Measurements from ENCODE around the gene FGF2.
"Not testable (repeated sequence)": the region's sequence is repeated elsewhere in the genome, so short reads cannot be mapped to it uniquely, and the experiment has no call there.

The FGF2 gene

DNA sequence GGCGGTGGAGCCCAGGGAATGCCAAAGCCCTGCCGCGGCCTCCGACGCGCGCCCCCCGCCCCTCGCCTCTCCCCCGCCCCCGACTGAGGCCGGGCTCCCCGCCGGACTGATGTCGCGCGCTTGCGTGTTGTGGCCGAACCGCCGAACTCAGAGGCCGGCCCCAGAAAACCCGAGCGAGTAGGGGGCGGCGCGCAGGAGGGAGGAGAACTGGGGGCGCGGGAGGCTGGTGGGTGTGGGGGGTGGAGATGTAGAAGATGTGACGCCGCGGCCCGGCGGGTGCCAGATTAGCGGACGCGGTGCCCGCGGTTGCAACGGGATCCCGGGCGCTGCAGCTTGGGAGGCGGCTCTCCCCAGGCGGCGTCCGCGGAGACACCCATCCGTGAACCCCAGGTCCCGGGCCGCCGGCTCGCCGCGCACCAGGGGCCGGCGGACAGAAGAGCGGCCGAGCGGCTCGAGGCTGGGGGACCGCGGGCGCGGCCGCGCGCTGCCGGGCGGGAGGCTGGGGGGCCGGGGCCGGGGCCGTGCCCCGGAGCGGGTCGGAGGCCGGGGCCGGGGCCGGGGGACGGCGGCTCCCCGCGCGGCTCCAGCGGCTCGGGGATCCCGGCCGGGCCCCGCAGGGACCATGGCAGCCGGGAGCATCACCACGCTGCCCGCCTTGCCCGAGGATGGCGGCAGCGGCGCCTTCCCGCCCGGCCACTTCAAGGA, at the start of gene FGF2:
FGF2 (plus strand) TSS at position 279 of the 705 bp plus-strand sequence; CDS start at position 623, 344 bp downstream.
- in situ Hi-C loops (cut with MboI; ENCODE audit: low sequenced_read_pairs) = no loop called here

DNA sequence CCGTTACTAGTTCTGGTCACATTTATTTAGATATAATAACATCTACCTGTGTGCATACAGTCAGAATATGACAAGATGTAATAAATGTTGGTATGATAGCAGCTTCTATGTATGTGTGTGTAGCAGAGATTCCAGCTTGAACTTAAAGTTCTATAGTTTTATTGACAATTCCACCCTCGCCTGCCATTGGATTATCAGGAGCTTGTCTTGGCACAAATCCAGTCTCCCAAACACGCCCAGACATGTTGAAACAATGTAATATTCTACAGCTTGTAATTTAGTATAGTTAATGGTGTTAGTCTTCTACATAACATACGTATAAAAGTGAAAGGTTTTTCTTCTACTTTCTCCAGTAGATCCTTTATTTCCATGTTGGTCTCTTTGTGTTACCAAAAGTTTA, 49.7 kb upstream of the FGF2 start:
- in situ Hi-C loops (cut with MboI; ENCODE audit: low sequenced_read_pairs) = no loop called here

DNA sequence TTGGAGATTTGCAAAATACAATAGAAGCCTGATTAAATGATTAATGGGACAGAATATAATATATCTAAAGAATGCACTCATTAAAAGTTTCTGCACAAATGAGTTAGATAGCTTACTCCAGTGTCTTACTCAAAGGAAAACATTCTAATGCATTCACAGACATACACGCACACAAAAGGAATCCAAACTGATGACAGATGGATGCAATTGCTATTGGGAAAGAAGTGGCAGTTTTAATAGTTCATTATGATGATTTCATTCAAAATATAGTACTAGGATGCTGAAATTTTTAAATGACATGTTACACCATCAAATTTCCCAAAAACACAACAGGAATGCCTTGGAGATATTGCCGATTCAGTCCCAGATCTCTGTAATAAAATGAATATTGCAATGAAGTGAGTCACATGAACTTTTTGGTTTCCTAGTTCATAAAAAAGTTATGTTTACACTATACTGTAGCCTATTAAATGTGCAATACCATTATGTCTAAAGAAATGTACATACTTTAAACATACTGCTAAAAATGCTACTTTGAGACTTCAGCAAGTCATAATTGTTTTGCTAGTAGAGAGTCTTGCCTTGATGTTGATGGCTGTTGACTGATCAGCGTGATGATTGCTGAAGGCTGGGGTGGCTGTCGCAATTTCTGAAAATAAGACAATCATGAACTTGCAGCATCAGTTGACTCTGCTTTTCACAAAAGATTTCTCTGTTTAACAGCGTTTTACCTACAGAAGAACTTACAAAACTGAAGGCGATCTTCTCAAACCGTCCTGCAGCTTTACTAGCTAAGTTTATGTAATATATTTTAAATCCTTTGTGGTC, 48.6 kb upstream of the FGF2 start:
- in situ Hi-C loops (cut with MboI; ENCODE audit: low sequenced_read_pairs) = no loop called here

DNA sequence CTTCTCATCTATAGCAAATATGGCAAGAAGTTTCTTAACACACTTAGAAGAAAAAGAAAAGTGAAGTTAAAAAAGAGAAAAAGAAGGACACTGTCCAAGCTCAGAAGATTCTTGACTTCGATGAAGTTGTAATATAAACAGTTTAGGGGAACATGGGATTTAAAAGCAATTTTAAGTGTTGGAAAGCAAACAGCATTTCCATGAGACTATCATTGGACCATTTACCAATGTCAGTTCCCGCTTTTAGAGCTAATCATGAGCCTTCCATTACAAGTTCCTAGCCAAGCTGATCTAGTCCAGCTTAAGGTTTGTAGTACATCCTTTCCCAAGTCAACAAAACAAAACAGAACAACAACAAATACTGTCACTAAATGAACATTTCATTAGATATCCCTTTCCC, 45.1 kb upstream of the FGF2 start:
- in situ Hi-C loops (cut with MboI; ENCODE audit: low sequenced_read_pairs) = no loop called here

DNA sequence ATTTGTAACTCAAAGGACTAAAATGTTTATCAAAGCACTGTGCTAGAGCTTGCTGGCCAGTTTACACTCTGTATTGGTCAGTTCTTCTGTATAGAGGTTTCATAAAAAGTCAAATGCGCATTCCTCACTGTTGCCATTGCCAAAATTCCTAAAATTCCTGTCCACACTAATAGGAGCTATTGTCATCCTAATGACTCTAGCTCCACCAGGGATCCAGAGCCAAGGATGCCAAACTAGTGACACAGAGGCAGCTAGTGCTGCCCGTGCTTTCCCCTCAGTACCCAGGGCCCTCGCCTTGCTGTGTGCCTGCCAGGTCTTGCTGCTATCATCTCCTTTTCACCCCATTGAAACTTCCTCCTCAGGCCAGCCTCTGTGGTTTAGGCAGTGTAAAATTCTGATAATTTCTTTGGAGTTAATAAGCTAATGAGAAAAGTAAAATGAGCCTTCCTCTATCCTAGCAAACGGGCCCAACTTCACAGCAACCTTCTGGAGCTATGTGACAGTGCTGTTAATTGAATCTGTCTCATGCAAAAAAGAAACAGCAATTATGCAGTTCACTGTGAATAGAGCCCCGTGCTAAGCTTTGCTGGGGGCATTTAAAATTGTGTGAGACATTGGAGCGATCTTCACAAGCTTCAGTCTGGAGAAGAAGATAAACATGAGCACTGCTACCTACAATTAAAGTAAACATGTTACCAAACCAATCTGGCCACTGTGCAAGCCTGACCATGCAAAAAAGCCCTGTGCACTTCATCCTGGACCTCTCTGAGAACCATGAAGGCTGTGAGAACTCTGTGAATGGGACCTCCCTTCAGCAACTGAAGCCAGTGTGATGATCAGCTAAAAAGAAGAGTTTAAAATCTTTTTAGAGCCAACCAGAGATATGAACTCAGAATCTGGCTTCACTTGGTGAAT, 43.1 kb upstream of the FGF2 start:
- in situ Hi-C loops (cut with MboI; ENCODE audit: low sequenced_read_pairs) = no loop called here

DNA sequence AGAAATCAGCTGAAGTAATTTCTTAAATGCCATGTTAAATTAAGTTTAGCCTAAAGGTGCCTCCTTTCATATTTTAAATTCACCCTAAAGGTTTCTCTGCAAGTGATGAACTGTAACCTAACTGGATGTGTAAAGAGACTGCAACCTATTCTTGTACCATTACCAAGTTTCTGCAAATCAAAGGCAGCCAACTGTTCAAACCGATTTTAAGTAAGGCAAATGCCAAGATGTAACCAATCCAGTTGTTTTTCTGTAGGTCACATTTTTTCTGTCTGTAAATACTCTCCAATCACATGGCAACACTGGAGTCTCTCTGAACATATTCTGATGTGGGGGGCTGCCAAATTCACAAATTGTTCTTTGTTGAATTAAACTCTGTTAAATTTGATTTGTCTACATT, 42.4 kb upstream of the FGF2 start:
- in situ Hi-C loops (cut with MboI; ENCODE audit: low sequenced_read_pairs) = no loop called here

DNA sequence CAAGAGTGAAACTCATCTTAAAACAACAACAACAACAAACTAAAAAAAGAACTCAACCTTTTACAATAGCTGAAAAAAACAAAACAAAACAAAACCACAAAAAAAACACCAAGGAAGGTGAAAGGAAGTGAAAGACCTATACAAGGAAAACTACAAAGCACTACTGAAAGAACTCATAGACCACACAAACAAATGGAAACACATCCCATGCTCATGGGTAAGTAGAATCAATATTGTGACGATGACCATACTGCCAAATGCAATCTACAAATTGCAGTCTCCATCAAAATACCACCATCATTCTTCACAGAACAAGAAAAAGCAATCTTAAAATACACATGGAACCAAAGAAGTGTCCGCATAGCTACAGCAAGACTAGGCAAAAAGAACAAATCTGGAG, 41.5 kb upstream of the FGF2 start:
- in situ Hi-C loops (cut with MboI; ENCODE audit: low sequenced_read_pairs) = no loop called here

DNA sequence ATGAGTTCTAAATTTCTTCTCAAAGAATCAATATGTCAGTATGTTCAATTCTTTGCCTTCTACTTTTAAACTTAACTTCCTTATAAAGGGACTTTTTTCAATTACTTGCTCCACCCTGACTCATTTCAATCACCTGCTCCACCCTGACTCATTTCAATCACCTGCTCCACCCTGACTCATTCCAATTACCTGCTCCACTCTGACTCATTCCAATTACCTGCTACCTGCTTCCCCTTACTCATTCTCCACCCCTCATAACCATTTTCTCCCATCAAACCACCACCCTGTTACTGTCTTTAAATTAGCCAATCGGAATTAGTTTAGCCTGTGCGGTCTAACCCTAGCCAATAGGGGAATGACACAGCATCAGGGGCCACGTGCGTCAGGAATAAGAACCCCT, 40.3 kb upstream of the FGF2 start:
- in situ Hi-C loops (cut with MboI; ENCODE audit: low sequenced_read_pairs) = not testable (repeated sequence)

DNA sequence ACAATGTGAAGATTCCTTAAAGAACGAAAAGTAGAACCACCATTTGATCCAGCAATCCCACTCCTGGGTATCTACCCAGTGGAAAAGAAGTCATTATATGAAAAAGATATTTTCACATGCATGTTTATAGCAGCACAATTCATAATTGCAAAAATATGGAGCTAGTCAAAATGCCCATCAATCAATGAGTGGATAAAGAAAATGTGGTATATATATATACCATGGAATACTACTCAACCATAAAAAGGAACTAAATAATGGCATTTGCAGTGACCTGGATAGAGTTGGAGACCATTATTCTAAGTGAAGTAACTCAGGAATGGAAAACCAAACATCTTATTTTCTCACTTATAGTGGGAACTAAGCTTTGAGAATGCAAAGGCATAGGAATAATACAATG, 39.7 kb upstream of the FGF2 start:
- in situ Hi-C loops (cut with MboI; ENCODE audit: low sequenced_read_pairs) = not testable (repeated sequence)

DNA sequence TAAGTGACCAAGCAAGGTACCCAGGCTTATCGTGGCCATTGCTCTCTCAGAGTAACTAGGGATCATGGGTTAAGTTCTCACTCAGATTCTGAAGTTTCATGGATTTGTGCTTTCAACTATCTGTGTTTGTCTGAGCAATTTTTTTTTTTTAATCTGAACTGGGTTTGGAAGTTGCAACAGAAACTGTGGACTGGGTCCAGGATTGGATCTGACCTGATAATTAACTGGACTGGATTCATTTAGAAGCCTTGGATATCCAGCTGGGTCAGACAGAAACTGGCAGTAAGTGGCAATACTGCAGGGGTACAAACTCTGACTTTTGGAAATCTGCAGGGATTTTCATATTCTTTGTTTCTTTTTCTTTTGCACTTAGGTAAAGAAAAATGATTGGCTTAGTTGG, 38.7 kb upstream of the FGF2 start:
- in situ Hi-C loops (cut with MboI; ENCODE audit: low sequenced_read_pairs) = no loop called here

DNA sequence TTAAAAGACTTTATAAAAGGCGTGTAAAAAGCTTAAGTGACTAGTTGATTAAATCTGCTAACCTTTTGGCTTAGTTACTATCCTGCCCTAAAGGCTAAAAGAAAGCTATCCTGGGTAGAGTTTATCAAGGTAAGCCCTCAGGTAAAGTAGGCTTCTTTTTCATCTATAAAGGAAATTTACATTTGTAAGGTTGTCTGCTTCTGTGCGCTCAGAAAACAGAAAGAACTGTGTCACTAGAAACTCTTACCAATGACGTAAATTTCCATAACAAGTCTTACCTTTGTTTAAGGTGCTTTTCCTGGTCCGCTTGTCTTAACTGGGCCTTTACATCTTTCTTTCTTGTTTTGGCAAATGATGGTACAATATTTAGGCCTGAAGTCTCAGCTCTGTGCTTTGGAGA, 37.7 kb upstream of the FGF2 start:
- in situ Hi-C loops (cut with MboI; ENCODE audit: low sequenced_read_pairs) = no loop called here

DNA sequence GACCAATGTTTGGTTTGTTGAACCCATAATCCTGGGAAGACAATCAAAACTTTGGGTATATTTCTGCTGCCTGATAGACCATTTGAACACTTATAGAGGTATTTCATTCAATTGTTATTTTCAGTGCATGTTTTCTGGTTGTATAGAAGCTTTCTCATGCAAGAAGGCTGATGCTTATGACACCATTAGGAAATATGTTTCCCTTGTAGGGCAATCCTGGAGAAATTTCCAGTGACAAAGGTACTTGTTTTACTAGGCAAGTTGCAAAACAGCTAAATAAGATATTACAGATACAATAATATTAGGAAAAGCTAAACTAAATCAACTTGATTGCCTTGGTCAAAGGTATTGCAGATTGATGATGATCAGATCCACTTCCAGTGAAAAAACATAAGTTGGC, 32.8 kb upstream of the FGF2 start:
- in situ Hi-C loops (cut with MboI; ENCODE audit: low sequenced_read_pairs) = no loop called here

DNA sequence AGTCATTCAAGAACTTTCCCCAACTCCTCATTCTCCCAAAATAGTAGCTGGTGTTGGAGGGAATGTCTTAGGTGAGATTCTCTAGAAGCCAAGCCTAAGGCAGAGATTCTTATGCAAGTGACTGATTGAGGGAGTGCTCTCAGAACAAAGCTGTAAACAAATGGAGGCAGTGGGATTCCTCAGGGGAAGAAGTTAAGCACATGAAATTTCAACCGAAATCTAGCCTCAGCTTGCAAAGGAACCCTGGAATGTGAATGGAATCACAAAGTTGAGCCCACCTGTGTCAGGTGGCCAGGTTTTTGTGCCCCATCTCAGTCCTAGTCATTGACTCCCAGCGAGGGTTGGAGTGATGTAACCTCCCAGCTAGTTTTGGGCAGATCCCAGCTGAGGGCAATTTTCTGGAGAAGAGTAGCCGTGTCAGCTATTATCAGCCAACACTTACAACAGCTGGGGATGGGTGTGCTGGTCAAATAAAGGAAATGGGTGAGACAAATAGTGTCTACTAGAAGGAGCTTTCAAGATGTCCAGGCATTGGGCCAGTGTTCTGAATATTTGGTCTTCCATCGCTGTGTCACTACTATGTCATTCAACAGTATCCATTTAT, 29.7 kb upstream of the FGF2 start:
- in situ Hi-C loops (cut with MboI; ENCODE audit: low sequenced_read_pairs) = no loop called here

DNA sequence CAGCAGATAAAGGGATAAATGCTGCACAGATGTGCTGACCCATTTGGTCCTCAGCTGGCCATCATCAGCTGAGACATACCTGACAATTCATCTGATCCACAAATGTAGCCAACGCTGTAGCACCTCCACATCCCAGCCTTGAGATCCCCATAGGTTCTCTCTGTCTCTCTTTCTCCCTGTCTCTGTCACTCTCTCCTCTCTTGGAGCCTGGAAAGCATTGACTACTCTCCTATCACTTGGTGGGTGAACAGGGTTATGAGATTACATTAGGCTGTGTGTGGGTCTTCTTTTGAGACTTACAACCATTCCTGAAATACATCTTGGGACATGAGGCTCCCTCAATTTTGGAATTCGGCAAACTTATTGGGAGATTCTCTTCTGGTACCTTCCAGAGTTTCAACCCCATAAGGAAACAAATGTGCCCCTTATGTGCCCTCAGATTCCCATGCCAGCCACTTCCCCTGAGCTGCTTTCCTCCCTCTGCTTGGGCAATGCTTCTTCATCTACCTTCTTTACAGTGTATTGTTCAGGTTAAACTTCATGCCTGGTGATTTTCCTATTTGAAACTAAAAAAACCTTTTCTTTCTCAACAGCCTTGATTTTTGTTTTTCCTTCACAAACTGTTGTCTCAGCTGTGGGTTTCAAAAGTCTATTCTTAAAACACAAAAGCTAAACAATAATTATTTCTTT, 29.1 kb upstream of the FGF2 start:
- in situ Hi-C loops (cut with MboI; ENCODE audit: low sequenced_read_pairs) = no loop called here

DNA sequence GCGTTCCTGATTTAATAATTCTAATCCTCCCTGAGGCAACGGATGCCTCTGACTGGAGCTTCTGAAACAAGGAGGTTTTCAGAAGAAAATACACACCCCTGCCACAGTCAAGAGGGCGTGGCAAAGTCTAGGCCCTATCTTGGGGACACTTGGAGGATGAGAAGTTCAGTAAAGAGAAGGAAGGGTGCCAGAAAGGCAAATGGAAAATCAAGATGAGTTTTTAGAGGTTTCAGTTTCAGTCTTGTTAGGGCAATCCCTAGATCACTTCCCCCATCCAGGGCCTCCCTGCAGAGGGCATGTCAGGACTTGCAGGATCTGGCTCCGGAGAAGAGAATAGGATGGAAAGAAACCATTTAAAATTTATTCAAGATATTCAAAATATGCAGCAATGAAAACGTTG, 28.5 kb upstream of the FGF2 start:
- in situ Hi-C loops (cut with MboI; ENCODE audit: low sequenced_read_pairs) = no loop called here

DNA sequence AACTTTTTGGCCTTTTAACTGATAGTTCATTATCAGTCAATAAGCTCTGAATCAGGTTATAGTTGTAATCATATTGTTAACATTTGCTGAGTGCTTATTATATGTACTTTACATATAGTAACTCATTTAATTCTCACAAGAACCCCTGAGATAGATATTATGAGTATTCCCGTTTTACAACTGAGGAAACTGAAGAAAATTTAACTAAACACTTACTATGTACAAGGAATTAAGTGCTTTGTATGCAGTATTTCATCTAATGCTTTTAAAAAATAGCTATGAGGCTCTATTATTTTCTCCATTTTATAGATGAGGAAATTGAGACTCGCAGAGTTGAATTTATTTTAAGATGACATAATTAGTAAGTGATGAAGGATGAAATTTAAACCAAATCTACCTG, 27.7 kb upstream of the FGF2 start:
- in situ Hi-C loops (cut with MboI; ENCODE audit: low sequenced_read_pairs) = no loop called here

DNA sequence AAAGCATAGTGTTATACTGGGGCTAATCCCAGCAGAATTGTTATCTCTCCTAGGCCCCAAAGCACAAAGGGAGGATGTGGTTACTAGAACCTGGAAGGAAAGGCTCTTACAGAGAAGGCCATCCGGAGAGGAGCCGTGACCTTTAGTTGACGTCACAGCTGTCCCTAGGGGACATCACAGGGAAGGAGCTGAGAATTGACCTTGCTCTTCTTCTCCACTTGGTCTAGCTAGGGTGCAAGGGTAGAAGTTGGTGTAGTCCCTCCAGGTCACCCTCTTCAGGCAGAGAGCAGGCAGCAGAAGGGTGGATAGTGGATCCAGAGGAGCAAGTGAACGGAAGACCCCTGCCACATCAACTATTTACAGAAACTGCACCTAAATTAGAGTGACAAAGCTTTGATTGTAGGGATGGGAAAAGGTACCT, 22.8 kb upstream of the FGF2 start:
- in situ Hi-C loops (cut with MboI; ENCODE audit: low sequenced_read_pairs) = no loop called here

DNA sequence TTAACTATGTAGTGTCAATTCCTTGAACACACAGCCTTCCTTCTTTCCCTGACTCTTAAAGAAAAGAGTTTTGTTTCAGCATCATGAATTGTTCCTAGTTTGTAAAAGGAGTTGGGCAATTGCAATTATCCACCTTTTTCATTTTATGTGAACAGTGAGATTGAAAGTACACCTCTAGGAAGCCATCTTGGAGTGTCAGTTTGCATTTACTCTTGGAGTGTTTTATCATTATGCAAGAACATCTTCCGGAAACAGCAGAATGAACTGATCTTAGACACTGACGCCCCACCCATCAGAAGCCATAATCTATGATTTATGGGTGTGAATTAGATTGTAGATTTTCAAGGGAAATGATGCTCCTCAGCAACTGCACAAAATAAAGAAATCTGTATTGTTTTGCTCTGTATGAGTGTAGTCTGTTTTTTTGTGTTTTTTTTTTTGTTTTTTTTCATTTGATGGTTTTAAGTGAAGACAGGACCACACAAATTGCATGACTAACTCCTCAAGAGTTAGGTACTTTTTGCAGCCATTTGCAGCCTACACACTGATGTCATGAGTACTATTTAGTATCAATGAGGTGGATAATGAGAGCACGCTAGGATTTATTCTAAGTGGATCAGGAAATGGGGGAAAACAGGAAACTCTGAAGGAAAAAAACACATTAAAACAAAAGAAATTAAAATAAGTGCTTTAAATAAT, 19.5 kb upstream of the FGF2 start:
- in situ Hi-C loops (cut with MboI; ENCODE audit: low sequenced_read_pairs) = no loop called here

DNA sequence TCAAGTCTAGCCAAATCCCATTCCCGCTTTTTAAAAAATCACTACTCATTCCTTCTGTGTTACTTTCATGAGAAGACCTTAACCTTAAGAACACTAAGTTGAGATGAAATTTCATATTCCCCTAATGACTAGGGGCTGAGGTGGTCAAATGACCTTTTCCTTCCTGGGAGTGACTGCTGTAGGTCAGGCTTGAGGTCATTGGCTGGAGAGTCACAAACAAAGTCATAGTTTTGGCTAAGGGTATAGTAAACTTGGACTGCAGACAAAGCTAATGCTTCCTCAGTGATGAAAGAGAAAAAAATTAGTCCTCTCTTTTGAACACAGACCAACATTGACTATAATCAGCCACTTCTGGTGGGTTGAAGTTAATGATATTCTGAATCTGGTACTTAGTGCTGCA, 16.0 kb upstream of the FGF2 start:
- in situ Hi-C loops (cut with MboI; ENCODE audit: low sequenced_read_pairs) = no loop called here

DNA sequence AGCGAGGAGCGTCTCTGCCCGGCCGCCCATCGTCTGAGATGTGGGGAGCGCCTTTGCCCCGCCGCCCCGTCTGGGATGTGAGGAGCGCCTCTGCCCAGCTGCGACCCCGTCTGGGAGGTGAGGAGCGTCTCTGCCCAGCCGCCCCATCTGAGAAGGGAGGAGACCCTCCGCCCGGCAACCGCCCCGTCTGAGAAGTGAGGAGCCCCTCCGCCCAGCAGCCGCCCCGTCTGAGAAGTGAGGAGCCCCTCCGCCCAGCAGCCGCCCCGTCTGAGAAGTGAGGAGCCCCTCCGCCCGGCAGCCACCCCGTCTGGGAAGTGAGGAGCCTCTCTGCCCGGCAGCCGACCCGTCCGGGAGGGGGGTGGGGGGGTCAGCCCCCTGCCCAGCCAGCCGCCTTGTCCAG, 14.8 kb upstream of the FGF2 start:
- in situ Hi-C loops (cut with MboI; ENCODE audit: low sequenced_read_pairs) = not testable (repeated sequence)

Data from HL-60/S4 (cell line).